ENCODE measurements around the gene HDHD3.
"Not testable (repeated sequence)": the region's sequence is repeated elsewhere in the genome, so short reads cannot be mapped to it uniquely, and the experiment has no call there.

Gene HDHD3

DNA sequence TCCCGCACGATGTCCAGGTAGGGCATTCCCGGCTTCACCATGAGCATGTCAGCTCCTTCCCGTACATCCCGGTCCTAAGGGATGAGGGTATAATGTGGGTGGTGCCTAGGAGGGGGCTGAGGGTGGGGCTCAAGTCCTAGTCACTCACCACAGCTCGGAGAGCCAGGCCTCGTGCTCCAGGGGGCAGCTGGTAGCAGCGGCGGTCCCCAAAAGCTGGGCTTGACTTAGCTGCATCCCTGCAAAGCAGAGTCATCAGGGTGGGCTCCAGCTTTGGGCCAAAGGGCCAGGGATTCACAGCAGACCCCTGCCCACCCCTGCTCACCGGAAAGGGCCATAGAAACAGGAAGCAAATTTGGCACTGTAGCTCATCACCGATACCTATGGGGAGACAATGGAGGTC lies 12.7 kb upstream of the HDHD3 start:
- DNase-seq = no peak

DNA sequence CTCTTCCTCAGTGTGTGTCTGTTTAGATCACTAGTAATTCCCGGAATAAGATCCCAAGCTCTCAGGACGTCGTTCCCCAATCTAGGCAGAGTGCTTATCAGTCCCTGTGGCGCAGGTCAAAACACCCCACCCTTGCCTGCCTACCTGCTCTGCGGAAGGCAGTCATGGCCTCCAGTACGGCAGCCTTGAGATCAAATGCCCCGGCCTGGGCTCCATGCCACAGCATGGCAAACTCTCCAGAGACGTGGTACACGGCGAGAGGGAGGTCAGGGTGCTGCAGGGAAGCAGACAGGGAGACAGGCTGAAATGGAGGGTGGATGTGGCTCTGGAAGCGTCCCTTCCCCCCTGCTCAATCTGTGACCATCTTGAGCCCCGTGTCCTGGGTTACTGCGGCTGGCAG lies 12.0 kb upstream of the HDHD3 start:
- no peak for DNase-seq

DNA sequence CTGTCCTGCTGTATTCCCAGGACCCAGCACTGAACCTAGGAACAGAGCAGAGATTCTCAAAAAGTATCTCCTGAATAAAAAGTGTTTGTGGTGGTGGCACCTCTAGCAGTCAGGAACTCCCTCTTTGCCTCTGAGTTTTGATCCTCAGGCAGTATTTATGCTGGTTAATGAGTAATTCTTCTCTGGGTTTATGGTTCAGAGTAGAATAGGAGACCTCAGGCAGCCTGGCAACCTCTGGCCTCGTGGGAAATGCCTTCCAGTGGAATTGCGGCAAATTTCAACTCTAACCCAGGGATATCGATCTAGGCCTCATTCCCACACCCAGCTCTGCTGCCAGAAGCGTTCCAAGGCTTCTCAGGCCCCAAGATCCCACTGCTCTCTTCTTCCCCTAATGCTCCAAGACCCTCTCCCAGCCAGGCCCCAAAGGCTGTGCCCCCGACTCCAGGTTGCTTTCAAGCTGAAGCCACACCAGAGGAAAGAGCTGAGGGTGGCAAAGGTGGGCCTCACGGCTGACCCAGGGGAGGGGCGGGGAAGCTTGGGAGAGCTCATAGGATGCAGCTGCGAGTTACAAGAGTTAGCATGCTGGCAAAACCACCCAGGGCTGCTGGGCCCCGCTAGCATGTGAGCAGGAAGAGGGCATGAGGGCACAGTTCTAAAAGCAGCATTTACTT lies 10.9 kb upstream of the HDHD3 start:
- DNase-seq = no peak

DNA sequence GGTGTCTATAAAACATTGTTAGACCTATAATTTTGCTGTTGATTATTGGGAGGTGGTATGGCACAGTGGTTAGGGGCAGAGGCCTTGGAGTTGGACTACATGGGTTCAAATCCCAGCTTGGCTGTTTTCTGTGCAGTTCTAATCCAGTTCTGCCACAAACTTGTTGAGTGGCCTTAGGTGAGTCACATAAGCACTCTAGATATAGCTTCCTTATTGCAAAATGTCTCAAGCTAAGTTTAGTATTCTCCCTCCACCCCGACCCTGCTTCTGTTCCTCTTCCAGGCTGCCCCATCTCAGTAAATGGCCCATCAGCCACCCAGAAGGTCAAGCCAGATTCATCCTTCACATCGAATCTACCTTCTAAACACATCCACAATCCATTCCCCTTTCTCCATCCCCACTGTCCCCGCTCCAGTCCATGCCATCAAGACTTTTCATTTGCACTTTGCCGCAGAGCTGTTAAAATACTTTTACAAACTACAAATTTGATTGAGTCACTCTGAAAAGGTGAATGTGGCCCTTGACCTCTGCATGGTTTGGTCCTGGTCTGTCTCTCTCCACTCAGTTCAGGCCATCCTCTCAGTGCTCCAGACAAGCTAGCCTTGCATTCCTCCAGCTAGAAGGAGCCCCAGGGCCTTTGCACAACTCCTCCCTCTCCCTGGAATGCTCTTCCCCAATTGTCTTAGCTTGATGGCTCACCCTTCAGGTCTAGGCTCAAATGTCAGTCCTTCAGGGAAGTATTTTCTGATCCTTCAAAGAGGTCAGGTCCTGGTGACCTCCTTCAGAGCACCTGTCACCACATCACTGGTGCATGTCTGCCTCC lies 10.0 kb upstream of the HDHD3 start:
- no peak for DNase-seq

DNA sequence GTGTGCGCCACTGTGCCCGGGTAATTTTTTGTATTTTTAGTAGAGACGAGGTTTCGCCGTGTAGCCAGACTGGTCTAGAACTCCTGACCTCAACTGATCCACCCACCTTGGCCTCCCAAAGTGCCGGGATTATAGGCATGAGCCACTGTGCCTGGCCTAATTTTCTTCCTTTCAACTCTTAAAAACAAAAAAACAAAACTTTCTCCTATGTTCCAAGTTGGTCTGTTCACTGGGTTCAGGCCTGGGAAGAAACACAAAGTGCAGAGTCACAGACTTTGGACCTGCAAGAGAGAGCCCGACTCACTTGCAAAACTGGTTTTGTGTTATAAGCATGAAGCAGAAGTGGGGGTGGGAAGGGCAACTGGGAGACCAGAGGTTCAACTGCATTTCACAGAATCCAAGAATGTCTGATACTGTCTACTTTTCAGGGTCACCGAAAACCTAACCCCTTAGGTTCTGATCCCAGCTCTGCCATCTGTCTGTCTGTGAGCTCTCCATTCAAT lies 5.2 kb upstream of the HDHD3 start:
- no peak for DNase-seq

DNA sequence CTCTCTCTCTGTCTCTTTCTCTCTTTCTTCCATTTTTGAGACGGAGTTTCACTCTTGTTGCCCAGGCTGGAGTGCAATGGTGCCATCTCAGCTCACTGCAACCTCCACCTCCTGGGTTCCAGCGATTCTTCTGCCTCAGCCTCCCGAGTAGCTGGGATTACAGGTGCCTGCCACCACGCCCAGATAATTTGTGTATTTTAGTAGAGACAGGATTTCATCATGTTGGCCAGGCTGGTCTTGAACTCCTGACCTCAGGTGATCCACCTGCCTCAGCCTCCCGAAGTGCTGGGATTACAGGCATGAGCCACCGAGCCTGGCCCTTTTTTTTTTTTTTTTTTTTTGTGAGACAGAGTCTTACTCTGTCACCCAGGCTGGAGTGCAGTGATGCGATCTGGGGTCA lies 4.7 kb upstream of the HDHD3 start:
- DNase-seq = not testable (repeated sequence)

DNA sequence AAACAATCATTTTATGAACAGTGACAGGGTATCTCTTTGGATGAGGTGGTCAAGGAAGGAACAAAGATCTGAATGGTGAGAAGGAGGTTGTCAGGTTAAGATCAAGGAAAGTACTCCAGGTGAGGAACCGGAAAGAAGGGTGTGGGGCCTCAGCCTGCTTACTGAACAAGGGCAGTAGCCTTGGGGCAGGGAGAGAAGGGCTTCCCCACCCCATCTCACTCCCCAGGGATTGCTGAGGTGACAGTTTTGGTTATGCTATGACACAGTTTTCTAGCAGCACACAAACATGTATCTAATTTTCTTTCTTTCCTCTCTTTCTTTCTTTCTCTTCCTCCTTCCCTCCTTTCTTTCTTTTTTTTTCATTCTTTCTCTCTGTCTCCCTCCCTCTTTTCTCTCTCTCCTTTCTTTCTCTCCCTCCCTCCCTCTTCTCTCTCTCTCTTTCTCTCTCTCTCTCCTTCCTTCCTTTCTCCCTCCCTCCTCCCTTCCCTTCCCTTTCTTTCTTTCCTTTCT lies 4.1 kb upstream of the HDHD3 start:
- DNase-seq = no peak

DNA sequence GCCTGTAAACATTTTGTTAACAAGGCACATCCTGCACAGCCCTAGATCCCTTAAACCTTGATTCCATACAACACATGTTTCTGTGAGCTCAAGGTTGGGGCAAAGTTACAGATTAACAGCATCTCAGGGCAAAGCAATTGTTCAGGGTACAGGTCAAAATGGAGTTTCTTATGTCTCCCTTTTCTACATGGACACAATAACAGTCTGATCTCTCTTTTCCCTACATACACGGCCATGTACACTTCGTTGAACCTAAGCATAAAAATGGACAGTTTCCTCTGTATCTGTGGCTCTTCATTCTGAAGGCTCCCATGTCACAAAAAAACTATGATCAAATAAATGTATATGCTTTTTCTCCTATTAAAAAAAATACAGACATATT lies 3.0 kb upstream of the HDHD3 start:
- DNase-seq = not testable (repeated sequence)

DNA sequence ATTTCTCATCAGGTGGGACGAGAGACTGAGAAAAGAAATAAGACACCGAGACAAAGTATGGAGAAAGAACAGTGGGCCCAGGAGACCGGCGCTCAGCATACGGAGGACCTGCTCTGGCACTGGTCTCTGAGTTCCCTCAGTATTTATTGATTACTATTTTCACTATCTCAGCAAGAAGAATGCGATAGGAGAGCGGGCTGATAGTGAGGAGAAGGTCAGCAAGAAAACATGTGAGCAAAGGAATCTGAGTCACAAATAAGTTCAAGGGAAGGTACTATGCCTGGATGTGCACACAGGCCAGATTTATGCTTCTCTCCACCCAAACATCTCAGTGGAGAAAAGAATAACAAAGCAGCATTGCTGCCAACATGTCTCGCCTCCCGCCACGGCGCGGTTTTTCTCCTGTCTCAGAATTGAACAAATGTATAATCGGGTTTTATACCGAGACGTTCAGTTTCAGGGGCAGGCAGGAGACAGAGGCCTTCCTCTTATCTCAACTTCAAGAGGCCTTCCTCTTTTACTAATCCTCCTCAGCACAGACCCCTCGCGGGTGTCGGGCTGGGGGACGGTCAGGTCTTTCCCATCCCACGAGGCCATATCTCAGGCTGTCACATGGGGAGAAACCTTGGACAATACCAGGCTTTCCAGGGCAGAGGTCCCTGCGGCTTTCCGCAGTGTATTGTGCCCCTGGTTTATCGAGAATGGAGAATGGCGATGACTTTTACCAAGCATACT lies 2.5 kb upstream of the HDHD3 start:
- not testable (repeated sequence) for DNase-seq

DNA sequence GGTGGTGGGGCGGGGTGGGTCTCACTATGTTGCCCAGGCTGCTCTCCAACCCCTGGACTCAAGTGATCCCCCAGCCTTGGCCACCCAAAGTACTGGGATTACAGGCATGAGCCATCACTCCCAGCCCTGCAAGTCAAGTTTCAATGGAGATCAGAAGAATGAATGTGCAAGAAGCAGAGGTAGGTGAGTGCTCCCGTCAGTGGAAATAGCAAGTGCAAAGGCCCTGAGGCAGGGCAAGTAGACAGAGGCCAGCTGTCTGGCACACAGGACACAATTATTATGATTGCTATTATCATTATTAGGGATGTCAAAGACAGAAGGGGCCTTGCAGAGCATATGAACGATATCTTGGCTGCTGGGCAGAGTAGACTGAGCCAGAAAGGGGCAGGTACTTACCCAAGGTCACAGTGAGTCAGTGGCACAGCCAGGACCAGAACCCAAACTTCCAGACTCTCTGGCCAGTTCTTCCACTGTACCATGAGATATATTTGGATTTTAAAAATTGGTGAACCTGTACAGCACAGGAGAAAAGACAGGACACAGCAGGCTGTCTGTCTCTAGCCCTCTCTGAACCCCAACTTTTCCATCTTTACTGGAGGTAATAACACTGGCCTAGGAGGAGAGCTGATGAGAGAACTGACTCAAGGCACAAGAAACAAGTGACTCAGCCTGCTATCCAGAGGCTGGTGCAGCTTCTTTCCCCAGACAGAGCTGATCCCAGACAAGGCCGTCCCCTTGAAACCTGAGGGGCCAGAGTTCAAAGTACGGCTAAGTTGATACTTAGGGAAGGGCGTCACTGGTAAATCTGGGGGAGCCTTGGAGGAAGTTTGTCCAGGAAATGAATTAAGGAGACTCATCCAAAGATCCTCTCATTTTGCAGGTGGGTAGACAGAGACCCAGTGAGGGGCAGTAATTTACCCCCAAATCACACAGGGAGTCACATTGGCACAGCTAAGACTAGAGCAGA lies 1.4 kb downstream of the HDHD3 start:
- no peak for DNase-seq

DNA sequence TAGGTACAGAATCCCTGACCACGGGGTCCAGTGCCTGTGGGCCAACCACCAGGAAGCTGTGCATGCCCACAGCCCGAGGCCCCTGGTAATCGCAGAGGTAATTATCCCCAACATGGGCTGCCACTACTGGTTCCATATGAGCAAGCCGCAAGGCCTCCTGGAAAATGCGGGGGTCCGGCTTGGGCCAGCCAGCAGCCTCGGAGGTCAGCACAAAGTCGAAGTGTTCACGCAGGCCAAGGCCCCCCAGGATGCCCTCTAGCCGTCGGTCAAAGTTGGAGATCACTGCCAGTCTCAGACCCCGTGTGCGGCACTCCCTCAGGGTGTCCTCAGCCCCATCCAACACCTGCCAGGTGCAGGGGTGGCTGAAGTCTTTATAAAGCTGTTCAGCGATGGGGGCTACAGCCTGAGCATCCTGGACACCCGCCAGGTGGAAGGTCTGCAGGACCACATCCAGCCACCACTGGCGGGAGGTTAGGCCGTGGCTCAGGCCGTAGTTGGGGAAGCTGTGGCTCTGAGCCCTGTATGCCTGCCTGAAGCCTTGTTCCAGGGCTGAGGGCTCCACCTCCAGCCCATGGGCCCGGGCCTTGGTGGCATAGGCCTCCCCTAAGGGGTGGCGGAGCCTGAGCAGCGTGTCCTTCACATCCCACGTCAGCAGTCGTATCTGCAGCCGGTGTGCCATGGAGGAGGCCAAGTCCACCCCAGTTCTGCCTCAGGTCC lies 3.0 kb downstream of the HDHD3 start:
- DNase-seq = no peak

DNA sequence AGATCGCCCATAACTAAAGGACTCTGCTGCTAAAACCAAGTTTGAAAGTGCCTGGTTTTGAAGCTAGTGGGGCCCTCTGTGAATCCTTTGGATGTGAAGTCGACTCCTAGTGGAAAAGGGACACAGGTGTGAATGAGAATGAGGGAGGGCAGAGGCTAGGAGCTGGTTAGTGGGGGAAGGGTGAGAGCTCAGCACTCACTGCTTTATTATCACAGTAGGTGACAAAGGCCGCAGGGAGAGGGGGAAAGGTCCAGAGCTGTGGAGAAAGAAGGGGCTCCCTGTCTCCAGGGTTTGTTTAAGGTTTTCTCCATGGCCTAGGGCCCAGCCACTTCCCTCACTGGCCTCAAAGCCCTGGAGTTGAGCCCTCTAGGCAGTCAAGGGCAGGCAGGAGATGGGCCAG lies 3.5 kb downstream of the HDHD3 start:
- no peak for DNase-seq

DNA sequence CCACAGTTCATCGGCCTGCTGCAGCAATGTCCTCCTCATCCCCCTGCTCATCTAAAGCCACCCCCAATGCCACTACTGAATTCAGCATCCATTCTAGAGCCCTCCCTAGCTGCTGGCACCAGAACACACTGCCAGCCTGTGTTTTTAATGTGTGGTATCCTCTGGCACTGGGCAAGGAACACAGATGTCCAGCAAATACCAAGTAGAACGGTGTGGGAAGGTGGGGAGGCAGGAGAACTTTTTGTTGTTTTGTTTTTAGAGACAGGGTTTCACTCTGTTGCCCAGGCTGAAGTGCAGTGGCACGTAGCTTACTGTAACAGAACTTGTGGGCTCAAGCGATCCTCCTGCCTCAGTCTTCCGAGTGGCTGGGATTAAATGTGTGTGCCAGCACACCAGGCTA lies 4.7 kb downstream of the HDHD3 start:
- no peak for DNase-seq

DNA sequence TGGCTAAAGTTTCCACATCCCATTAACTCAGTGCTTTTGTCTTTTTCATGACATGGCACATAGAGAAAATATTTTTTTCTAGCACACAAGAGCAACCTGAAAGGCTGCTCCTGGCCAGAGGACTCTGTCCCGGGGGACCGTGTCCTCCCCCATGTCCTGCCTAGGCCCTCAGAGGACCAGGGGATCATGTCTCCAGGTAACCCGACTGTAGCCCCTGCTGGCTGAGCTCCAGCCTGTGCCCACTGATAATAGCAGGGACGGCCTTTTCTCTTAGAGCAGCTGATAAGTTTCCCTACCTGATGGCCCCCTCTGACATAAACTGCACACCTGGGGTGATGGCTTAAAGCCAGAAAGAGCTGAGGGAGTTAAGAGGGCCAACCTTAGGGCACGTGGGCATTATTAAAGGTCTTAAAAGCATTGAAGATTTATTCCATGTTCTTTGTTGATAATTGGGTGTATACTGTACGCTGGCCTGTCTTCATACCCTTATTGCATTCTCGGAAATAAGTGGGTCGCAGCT lies 5.9 kb downstream of the HDHD3 start:
- no peak for DNase-seq

DNA sequence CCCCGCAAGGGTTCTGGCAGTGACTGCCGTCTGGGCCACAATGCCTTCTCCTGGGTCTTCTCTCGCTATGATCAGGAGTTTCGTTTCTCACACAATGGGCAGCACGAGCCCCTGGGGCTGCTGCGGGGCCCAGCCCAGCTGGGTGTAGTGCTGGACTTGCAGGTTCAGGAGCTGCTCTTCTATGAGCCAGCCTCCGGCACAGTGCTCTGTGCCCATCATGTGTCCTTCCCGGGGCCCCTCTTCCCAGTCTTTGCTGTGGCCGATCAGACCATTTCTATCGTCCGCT lies 7.0 kb downstream of the HDHD3 start:
- DNase-seq = no peak

DNA sequence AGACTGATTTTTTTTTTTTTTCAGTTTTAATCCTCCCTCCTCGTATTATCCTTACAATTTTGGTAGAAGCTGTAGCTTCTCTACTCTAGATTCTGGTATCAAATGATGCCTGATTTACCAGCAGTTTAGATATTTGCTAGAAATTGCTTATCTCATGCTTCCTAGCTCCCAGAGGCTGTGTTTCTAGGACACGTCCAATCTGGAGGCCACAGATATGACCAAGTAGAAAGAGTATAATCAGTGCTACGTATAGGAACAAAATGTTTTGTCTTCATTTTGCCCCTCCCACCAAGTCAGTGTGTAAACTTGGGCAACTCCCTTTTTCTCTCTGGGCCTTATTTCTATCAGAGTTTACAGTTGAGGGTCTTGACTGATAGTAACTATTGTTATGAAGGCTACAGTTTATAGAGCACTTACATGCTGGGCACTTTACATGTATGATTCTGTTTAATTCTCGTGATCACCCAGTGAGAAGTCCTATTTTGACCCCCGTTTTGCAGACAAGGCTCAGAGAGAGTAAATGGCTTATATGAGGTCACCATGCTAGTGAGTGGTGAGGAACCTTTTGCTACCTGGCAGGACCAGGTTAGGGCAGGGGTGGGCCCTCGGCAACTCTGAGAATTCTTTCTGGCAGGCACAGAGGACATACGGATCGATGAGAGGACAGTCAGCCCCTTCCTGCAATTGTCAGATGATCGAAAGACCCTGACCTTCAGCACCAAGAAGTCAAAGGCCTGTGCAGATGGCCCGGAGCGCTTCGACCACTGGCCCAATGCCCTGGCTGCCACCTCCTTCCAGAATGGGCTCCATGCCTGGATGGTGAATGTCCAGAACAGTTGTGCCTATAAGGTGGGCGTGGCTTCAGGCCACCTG lies 7.6 kb downstream of the HDHD3 start:
- no peak for DNase-seq

DNA sequence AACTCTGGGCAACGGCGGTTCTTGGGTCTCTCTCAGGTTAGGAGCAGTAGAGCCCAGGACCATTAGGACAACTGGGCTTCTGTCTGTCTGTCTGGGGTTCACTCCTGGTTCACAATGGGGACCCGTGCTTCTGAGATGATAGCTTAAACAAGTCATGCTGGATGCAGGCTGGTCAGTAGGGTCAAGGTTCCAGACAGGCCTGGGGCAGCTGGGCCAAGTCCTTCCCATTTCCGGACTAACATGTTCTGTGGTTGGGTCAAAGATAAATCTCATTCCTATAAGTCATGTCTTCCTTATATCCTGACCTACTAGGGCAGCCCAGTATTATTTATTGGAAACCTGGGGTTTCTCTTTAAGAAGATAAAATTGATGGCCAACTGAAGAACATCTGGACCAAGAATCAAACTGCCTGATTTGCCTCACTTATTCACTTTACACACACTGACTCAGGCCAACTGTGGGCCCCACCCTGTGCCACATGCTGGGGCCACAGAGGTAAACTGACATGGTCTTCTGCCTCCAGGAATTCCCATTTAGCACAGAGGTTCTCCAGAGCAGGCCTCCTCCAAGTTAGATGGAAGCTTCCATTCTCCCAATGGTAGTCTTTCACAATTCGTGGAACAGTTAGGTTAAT lies 8.3 kb downstream of the HDHD3 start:
- DNase-seq = no peak

DNA sequence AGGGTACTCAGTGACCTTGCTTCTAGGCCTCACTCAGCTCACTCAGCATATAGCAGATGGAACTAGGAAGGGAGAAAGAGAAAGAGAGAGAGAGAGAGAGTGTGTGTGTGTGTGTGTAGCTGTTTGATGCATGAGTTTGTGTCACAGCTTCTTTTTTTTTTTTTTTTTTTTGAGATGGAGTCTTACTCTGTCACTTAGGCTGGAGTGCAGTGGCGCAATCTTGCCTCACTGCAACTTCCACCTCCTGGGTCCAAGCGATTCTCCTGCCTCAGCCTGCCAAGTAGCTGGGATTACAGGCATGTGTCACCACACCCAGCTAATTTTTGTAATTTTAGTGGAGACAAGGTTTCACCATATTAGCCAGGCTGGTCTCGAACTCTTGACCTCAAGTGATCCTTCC lies 11.1 kb downstream of the HDHD3 start:
- DNase-seq = not testable (repeated sequence)

DNA sequence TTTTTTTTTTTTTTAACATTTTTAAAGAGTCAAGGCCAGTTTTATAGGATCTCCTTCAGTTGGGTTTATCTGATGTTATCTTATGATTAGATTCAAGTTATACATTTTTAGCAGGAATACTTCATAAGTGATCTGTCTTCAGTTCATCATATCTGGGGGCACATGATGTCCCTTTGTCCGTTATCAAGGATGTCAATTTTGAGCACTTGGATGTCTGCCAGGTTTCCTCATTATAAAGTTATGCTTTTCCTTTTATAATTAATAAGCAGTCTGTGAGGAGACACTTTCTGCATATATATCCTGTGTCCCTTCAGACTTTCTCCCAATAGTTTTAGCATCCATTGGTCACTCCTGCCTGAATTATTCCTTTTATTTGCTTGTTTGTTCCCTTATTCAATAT lies 11.8 kb downstream of the HDHD3 start:
- no peak for DNase-seq

DNA sequence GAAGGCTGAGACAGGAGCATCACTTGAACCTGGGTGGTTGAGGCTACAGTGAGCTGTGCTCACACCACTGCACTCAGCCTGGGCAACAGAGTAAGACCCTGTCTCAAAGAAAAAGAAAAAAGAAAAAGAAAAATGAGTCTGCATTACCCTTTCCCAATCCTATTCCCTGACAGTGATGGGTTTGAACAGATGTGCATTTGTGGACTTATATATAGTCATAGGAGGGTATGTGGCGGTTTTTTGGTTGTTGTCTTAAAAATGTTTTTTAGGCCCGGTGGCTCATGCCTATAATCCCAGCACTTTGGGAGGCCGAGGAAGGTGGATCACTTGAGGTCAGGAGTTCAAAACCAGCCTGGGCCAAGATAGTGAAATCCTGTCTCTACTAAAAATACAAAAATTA lies 13.4 kb downstream of the HDHD3 start:
- no peak for DNase-seq

Data from activated effector memory CD4-positive, alpha-beta T cell treated with Interleukin-2 at 50 U/mL for 16 hours (primary cell).